ENCODE measurements around the gene ZNF74.
"Not testable (repeated sequence)": the region's sequence is repeated elsewhere in the genome, so short reads cannot be mapped to it uniquely, and the experiment has no call there.

ZNF74 gene

GRCh38 chr22:20401376-20402014, 7.5 kb downstream of the ZNF74 start:
- DNase-seq, result no peak

GRCh38 chr22:20402960-20403778, 9.2 kb downstream of the ZNF74 start:
- DNase-seq, result no peak

- no peak for DNase-seq
Measured at GRCh38 chr22:20403779-20404140, 9.8 kb downstream of the ZNF74 start.

GRCh38 chr22:20404881-20405280, 10.9 kb downstream of the ZNF74 start:
- DNase-seq, result no peak

- no peak for DNase-seq
Measured at GRCh38 chr22:20405291-20405930, 11.5 kb downstream of the ZNF74 start.

- DNase-seq, result no peak
Measured at GRCh38 chr22:20405931-20406685, 12.2 kb downstream of the ZNF74 start.

GRCh38 chr22:20406686-20407408, 12.9 kb downstream of the ZNF74 start:
- DNase-seq, result no peak

- DNase-seq, result no peak
Measured at GRCh38 chr22:20407829-20408228, 13.9 kb downstream of the ZNF74 start.

GRCh38 chr22:20408891-20409290, 14.9 kb downstream of the ZNF74 start:
- no peak for DNase-seq

- not testable (repeated sequence) for DNase-seq
Measured at GRCh38 chr22:20409385-20409784, 15.4 kb downstream of the ZNF74 start.

- no peak for DNase-seq
Measured at GRCh38 chr22:20412474-20413216, 18.7 kb downstream of the ZNF74 start.

GRCh38 chr22:20413217-20414058, 19.5 kb downstream of the ZNF74 start:
- DNase-seq, result no peak

GRCh38 chr22:20414059-20414440, 20.1 kb downstream of the ZNF74 start:
- no peak for DNase-seq

- DNase-seq, result no peak
Measured at GRCh38 chr22:20414450-20414849, 20.5 kb downstream of the ZNF74 start.

GRCh38 chr22:20415241-20415640, 21.3 kb downstream of the ZNF74 start:
- DNase-seq, result not testable (repeated sequence)

GRCh38 chr22:20415699-20416098, 21.7 kb downstream of the ZNF74 start:
- DNase-seq, result not testable (repeated sequence)

- peak; percentile 53 for DNase-seq
Measured at GRCh38 chr22:20418211-20418788, 24.3 kb downstream of the ZNF74 start.

- no peak for DNase-seq
Measured at GRCh38 chr22:20419664-20419951, 25.7 kb downstream of the ZNF74 start.

- DNase-seq, result no peak
Measured at GRCh38 chr22:20420157-20420842, 26.3 kb downstream of the ZNF74 start.

- DNase-seq, result no peak
Measured at GRCh38 chr22:20421507-20421874, 27.5 kb downstream of the ZNF74 start.

All from NCI-H1436 (cell line).